Esophagus muscularis mucosa (tissue), 3 donors: ENCODE measurements around the gene AK4.

Experiments
- CTCF ChIP-seq, 3 experiments: fragments of 200-600 bp in 2 of 3; fragments of 450-650 bp in 1 of 3; sonication (generic) in 2 of 3; IDR thresholded peaks; one replicate each; pipeline ENCODE4 v1.5.1; 2017 to 2019; ENCODE audit warnings: antibody characterized with exemption in 3 of 3, mild to moderate bottlenecking in 2 of 3, moderate library complexity in 1 of 3
- POLR2A ChIP-seq: fragments of 450-650 bp; IDR thresholded peaks from one replicate; pipeline ENCODE4 v1.6.1; 2017; ENCODE audit warnings: antibody characterized with exemption, moderate library complexity, mild to moderate bottlenecking, low read depth

- TF ChIP-seq CTCF (IDR thresholded peaks at IDR 0.05) (no peak), POLR2A (no peak)
Measured at GRCh38 chr1:65195495-65196417, 47.8 kb downstream of the AK4 start.
